Loucy (cell line): Measurements from ENCODE around the gene DDX39A.

ENCODE experiments used
- H2AFZ ChIP-seq: fragments of 200-600 bp; sonication (generic); 2 replicates; pipeline ENCODE4 v1.6.0; 2016; ENCODE audit warnings: antibody characterized with exemption, mild to moderate bottlenecking, low read length, moderate library complexity
- H3F3A ChIP-seq: fragments of 200-600 bp; 2 replicates; pipeline ENCODE4 v1.6.0; 2016; ENCODE audit warnings: antibody characterized with exemption, low read depth, mild to moderate bottlenecking
- H3K27me3 ChIP-seq: fragments of 200-600 bp; sonication (generic); 2 replicates; pipeline ENCODE4 v1.6.1; 2014; ENCODE audit warnings: low read length, mild to moderate bottlenecking; ENCODE audit not compliant: insufficient read depth, poor library complexity, severe bottlenecking
- H3K36me3 ChIP-seq: fragments of 200-600 bp; sonication (generic); 2 replicates; pipeline ENCODE4 v1.6.1; 2016; ENCODE audit warnings: low read length; ENCODE audit not compliant: insufficient read depth
- H3K4me1 ChIP-seq: fragments of 200-600 bp; sonication (generic); 2 replicates; pipeline ENCODE4 v1.5.1; 2014; ENCODE audit warnings: low read length, mild to moderate bottlenecking; ENCODE audit not compliant: insufficient read depth, poor library complexity, severe bottlenecking
- H3K4me2 ChIP-seq: fragments of 200-600 bp; sonication (generic); 2 replicates; pipeline ENCODE4 v1.6.0; 2014; ENCODE audit warnings: antibody characterized with exemption, low read length, low read depth, mild to moderate bottlenecking; ENCODE audit not compliant: poor library complexity, severe bottlenecking
- H3K4me3 ChIP-seq: fragments of 200-600 bp; sonication (generic); 2 replicates; pipeline ENCODE4 v1.5.1; 2014; ENCODE audit warnings: low read length, mild to moderate bottlenecking, mixed read lengths; ENCODE audit not compliant: poor library complexity, severe bottlenecking
- H3K79me2 ChIP-seq: fragments of 200-600 bp; sonication (generic); 2 replicates; pipeline ENCODE4 v1.6.1; 2014; ENCODE audit warnings: low read length; ENCODE audit not compliant: insufficient read depth
- H3K9ac ChIP-seq: fragments of 200-600 bp; sonication (generic); 2 replicates; pipeline ENCODE4 v1.6.0; 2014; ENCODE audit warnings: mild to moderate bottlenecking, low read depth, low read length, moderate library complexity; ENCODE audit not compliant: poor library complexity, severe bottlenecking
- H3K9me2 ChIP-seq: fragments of 200-600 bp; sonication (generic); replicated peaks from 2 replicates; pipeline ENCODE4 v1.6.1; 2016; ENCODE audit warnings: low read depth, low read length, mixed read lengths
- H3K9me3 ChIP-seq: fragments of 200-600 bp; sonication (generic); 2 replicates; pipeline ENCODE4 v1.6.1; 2014; ENCODE audit warnings: mild to moderate bottlenecking, antibody characterized with exemption, low read length, low read depth; ENCODE audit not compliant: insufficient read depth
- H4K20me1 ChIP-seq: fragments of 200-600 bp; sonication (generic); 2 replicates; pipeline ENCODE4 v1.6.0; 2014; ENCODE audit warnings: antibody characterized with exemption, low read length, mild to moderate bottlenecking; ENCODE audit not compliant: insufficient read depth, poor library complexity, severe bottlenecking
- CTCF ChIP-seq: fragments of 200-600 bp; sonication (generic); conservative IDR thresholded peaks from 2 replicates; pipeline ENCODE4 v1.5.1; 2014; ENCODE audit warnings: mild to moderate bottlenecking, antibody characterized with exemption, low read length
- EZH2phosphoT487 ChIP-seq: fragments of 200-600 bp; IDR thresholded peaks from 2 replicates; pipeline ENCODE4 v1.6.1; 2018; ENCODE audit warnings: antibody characterized with exemption, mild to moderate bottlenecking, moderate library complexity, borderline replicate concordance

The DDX39A gene

GRCh38 chr19:14413693-14414181 is 5.4 kb downstream of the DDX39A start:
- Histone ChIP-seq H3K36me3 (peaks cover 64% of the 10 kb centered on the region; the same call in 1 of the 2 replicates), H3K4me2 (peak overlapping the region; percentile 52), H3K79me2 (peaks cover 86% of the 10 kb centered on the region), H4K20me1 (peaks cover 96% of the 10 kb centered on the region), H3K9me2 (no peaks in the 10 kb centered on the region), H3K4me3 (no peak overlapping the region), H3K9ac (no peak overlapping the region), H3K4me1 (peaks cover 28% of the 10 kb centered on the region), H3K27me3 (peaks cover 5% of the 10 kb centered on the region), H3K9me3 (no peaks in the 10 kb centered on the region), H2AFZ (no peak overlapping the region), H3F3A (no peaks in the 10 kb centered on the region)
- TF ChIP-seq EZH2phosphoT487 (no peak), CTCF (no peak)

GRCh38 chr19:14412996-14413692 is 6.0 kb downstream of the DDX39A start:
- peak overlapping the region; percentile 52 for H3K4me2 ChIP-seq

GRCh38 chr19:14412324-14412995 is 6.7 kb downstream of the DDX39A start:
- H4K20me1 ChIP-seq: peaks cover 90% of the 10 kb centered on the region

More at GRCh38 chr19:14412996-14413692, 6.0 kb downstream of the DDX39A start:
- H3K9ac ChIP-seq: no peak overlapping the region
- 0 out of 2 replicates have a peak, but pooled peaks cover 2% of the 10 kb centered on the region for H3F3A ChIP-seq
- no peak overlapping the region for H3K4me3 ChIP-seq
- H3K79me2 ChIP-seq: peaks cover 80% of the 10 kb centered on the region
- no peaks in the 10 kb centered on the region for H3K9me3 ChIP-seq
- H3K4me1 ChIP-seq: peaks cover 28% of the 10 kb centered on the region
- H3K36me3 ChIP-seq: peaks cover 70% of the 10 kb centered on the region; the same call in 1 of the 2 replicates
- H2AFZ ChIP-seq: no peak overlapping the region
- TF ChIP-seq EZH2phosphoT487 (no peak), CTCF (no peak)
- no peaks in the 10 kb centered on the region for H3K9me2 ChIP-seq
- no peaks in the 10 kb centered on the region for H3K27me3 ChIP-seq
- peaks cover 95% of the 10 kb centered on the region for H4K20me1 ChIP-seq

More at GRCh38 chr19:14412324-14412995, 6.7 kb downstream of the DDX39A start:
- H2AFZ ChIP-seq: no peak overlapping the region
- H3K9ac ChIP-seq: no peak overlapping the region
- H3K4me1 ChIP-seq: peaks cover 28% of the 10 kb centered on the region
- no peaks in the 10 kb centered on the region for H3K27me3 ChIP-seq
- no peaks in the 10 kb centered on the region for H3K9me2 ChIP-seq
- H3K9me3 ChIP-seq: no peaks in the 10 kb centered on the region
- TF ChIP-seq EZH2phosphoT487 (no peak), CTCF (no peak)
- no peak overlapping the region for H3K4me2 ChIP-seq
- peaks cover 77% of the 10 kb centered on the region; the same call in 1 of the 2 replicates for H3K36me3 ChIP-seq
- peaks cover 73% of the 10 kb centered on the region for H3K79me2 ChIP-seq
- 0 out of 2 replicates have a peak, but pooled peaks cover 3% of the 10 kb centered on the region for H3F3A ChIP-seq
- H3K4me3 ChIP-seq: no peak overlapping the region
